GM12891 (cell line): ENCODE measurements around the gene LYRM4.

Experiments
- PAX5 ChIP-seq: IDR thresholded peaks from 2 replicates; pipeline ENCODE4 v1.6.1; 2011; ENCODE audit warnings: low read length, moderate library complexity, mild to moderate bottlenecking; ENCODE audit not compliant: insufficient read depth, severe bottlenecking
- POLR2A ChIP-seq: IDR thresholded peaks from 2 replicates; pipeline ENCODE4 v1.6.1; 2011; ENCODE audit warnings: low read depth, low read length, control low read depth
- POLR2AphosphoS5 ChIP-seq: IDR thresholded peaks from 2 replicates; pipeline ENCODE4 v1.6.1; 2011; ENCODE audit warnings: low read depth, low read length, control low read depth
- POU2F2 ChIP-seq: IDR thresholded peaks from 2 replicates; pipeline ENCODE4 v1.6.1; 2011; ENCODE audit warnings: low read depth, mild to moderate bottlenecking, control low read depth, low read length, moderate library complexity
- SPI1 ChIP-seq: IDR thresholded peaks from 2 replicates; pipeline ENCODE4 v1.6.1; 2011; ENCODE audit warnings: low read depth, low read length, control low read depth
- TAF1 ChIP-seq: IDR thresholded peaks from 2 replicates; pipeline ENCODE4 v1.6.1; 2011; ENCODE audit warnings: low read depth, low read length, control low read depth

DNA sequence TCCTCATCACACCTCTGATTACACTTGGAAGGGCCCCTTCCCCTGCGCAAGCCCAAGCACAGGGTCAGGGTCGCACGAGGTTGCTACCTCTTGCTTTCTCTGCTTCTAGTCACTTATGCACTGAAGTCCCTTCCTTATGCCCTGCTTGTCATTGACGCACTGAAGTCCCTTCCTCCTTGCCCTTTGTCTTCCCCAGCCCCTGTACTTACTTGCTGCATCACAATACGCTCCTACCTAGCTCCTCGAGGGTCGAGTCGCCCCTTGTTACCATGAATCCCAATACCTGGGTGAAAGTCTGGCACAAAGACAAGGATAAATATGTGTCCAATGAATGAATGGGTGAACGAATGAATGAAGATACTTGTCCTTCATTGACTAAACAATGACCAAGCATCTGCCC lies 75.9 kb downstream of the LYRM4 start:
- TF ChIP-seq POLR2A: no peak
- no peak for TF ChIP-seq POLR2AphosphoS5
- no peak for TF ChIP-seq PAX5
- no peak for TF ChIP-seq POU2F2
- no peak for TF ChIP-seq TAF1
- no peak for TF ChIP-seq SPI1
